HEK293 (cell line): Measurements from ENCODE around the gene GRAMD4.

Experiments
- CTCF ChIA-PET: fragments of 350-600 bp; formaldehyde crosslinking; extraction: SDS; loops from one replicate; lab custom pipeline; 2021; ENCODE audit warnings: antibody characterized with exemption; lab: Yijun Ruan, JAX
- POLR2A ChIA-PET: fragments of 300-600 bp; formaldehyde crosslinking; extraction: SDS; loops from one replicate; lab custom pipeline; 2020; ENCODE audit warnings: antibody characterized with exemption, inconsistent platforms; lab: Yijun Ruan, JAX
- H3K27ac ChIP-seq: fragments of 200-500 bp; sonication (Bioruptor generic); 2 replicates; pipeline ENCODE4 v1.5.1; 2014; ENCODE audit warnings: low read depth, low read length, control low read depth, inconsistent platforms; ENCODE audit errors: extremely low read depth
- H3K36me3 ChIP-seq, 2 experiments: fragments of 200-500 bp in 1 of 2; sonication (Bioruptor generic) in 1 of 2; 1 replicate in 1 of 2; 2 replicates in 1 of 2; pipeline ENCODE4 v1.5.1; 2014 to 2017; ENCODE audit warnings: inconsistent platforms in 2 of 2, low read length in 2 of 2; ENCODE audit not compliant: control insufficient read depth in 2 of 2, insufficient read depth in 1 of 2
- H3K4me1 ChIP-seq: fragments of 200-500 bp; sonication (Bioruptor generic); 2 replicates; pipeline ENCODE4 v1.5.1; 2014; ENCODE audit warnings: mild to moderate bottlenecking, low read length, inconsistent platforms; ENCODE audit not compliant: control insufficient read depth, insufficient read depth
- H3K4me3 ChIP-seq: 2 replicates; pipeline ENCODE4 v1.5.1; 2011; ENCODE audit warnings: low read depth, mild to moderate bottlenecking, control low read depth, low read length, moderate library complexity
- H3K9me3 ChIP-seq: fragments of 200-500 bp; sonication (Bioruptor generic); 2 replicates; pipeline ENCODE4 v1.5.1; 2014; ENCODE audit warnings: low read depth, low read length, inconsistent platforms; ENCODE audit not compliant: control insufficient read depth, insufficient read depth
- EGR2 ChIP-seq: fragments of 450-650 bp; formaldehyde crosslinking; IDR thresholded peaks from 2 replicates; pipeline ENCODE4 v1.5.1; 2016; ENCODE audit warnings: low read depth, missing biosample characterization, missing genetic modification characterization
- GLI2 ChIP-seq: fragments of 450-650 bp; formaldehyde crosslinking; IDR thresholded peaks from 2 replicates; pipeline ENCODE4; 2017; ENCODE audit warnings: missing biosample characterization, missing genetic modification characterization, low read depth, borderline replicate concordance
- KLF7 ChIP-seq: fragments of 450-650 bp; formaldehyde crosslinking; IDR thresholded peaks from 2 replicates; pipeline ENCODE4 v1.5.1; 2016; ENCODE audit warnings: missing biosample characterization, missing genetic modification characterization, borderline replicate concordance
- RBAK ChIP-seq: fragments of 450-650 bp; formaldehyde crosslinking; IDR thresholded peaks from 2 replicates; pipeline ENCODE4 v1.5.1; 2016; ENCODE audit warnings: missing biosample characterization, missing genetic modification characterization
- REPIN1 ChIP-seq: fragments of 450-650 bp; formaldehyde crosslinking; IDR thresholded peaks from 2 replicates; pipeline ENCODE4 v1.5.1; 2017; ENCODE audit warnings: missing biosample characterization, missing genetic modification characterization, low read depth
- SP3 ChIP-seq: fragments of 450-650 bp; formaldehyde crosslinking; IDR thresholded peaks from 2 replicates; pipeline ENCODE4 v1.5.1; 2016; ENCODE audit warnings: missing biosample characterization, missing genetic modification characterization
- TRIM28 ChIP-seq: IDR thresholded peaks from 2 replicates; pipeline ENCODE4 v1.6.1; 2011; ENCODE audit warnings: low read length, control low read depth, borderline replicate concordance
- ZBTB21 ChIP-seq: fragments of 450-650 bp; formaldehyde crosslinking; IDR thresholded peaks from 2 replicates; pipeline ENCODE4 v1.5.1; 2017; ENCODE audit warnings: missing biosample characterization, missing genetic modification characterization
- ZBTB8A ChIP-seq: fragments of 450-650 bp; formaldehyde crosslinking; IDR thresholded peaks from 2 replicates; pipeline ENCODE4 v1.5.1; 2016; ENCODE audit warnings: missing biosample characterization, missing genetic modification characterization
- ZFHX2 ChIP-seq: fragments of 450-650 bp; formaldehyde crosslinking; conservative IDR thresholded peaks from 2 replicates; pipeline ENCODE4 v1.5.1; 2016; ENCODE audit warnings: missing biosample characterization, missing genetic modification characterization
- ZIC2 ChIP-seq: fragments of 450-650 bp; formaldehyde crosslinking; IDR thresholded peaks from 2 replicates; pipeline ENCODE4 v1.5.1; 2016; ENCODE audit warnings: missing biosample characterization, missing genetic modification characterization
- ZNF184 ChIP-seq: fragments of 450-650 bp; IDR thresholded peaks from 2 replicates; pipeline ENCODE4 v1.5.1; 2018; ENCODE audit warnings: missing biosample characterization, mild to moderate bottlenecking, missing genetic modification characterization
- ZNF2 ChIP-seq: fragments of 450-650 bp; formaldehyde crosslinking; IDR thresholded peaks from 2 replicates; pipeline ENCODE4 v1.5.1; 2016; ENCODE audit warnings: missing biosample characterization, missing genetic modification characterization
- ZNF350 ChIP-seq: fragments of 450-650 bp; formaldehyde crosslinking; IDR thresholded peaks from 2 replicates; pipeline ENCODE4 v1.5.0; 2017; ENCODE audit warnings: missing biosample characterization, mild to moderate bottlenecking, missing genetic modification characterization
- ZNF768 ChIP-seq: fragments of 450-650 bp; formaldehyde crosslinking; IDR thresholded peaks from 2 replicates; pipeline ENCODE4 v1.5.1; 2018; ENCODE audit warnings: missing biosample characterization, mild to moderate bottlenecking, missing genetic modification characterization
- ZNF792 ChIP-seq: fragments of 450-650 bp; formaldehyde crosslinking; IDR thresholded peaks from 2 replicates; pipeline ENCODE4 v1.5.1; 2016; ENCODE audit warnings: missing biosample characterization, missing genetic modification characterization
- ZNF843 ChIP-seq: fragments of 450-650 bp; formaldehyde crosslinking; IDR thresholded peaks from 2 replicates; pipeline ENCODE4 v1.5.1; 2016; ENCODE audit warnings: missing biosample characterization, missing genetic modification characterization
- TF ChIP-seq, protein P1 (sequence below): fragments of 450-650 bp; formaldehyde crosslinking; IDR thresholded peaks from 2 replicates; pipeline ENCODE4 v1.5.1; 2016; ENCODE audit warnings: missing biosample characterization, missing genetic modification characterization
- TF ChIP-seq, protein P2 (sequence below): fragments of 450-650 bp; formaldehyde crosslinking; IDR thresholded peaks from 2 replicates; pipeline ENCODE4 v1.5.1; 2016; ENCODE audit warnings: missing biosample characterization, missing genetic modification characterization
- TF ChIP-seq, protein P3 (sequence below): fragments of 450-650 bp; formaldehyde crosslinking; optimal IDR thresholded peaks from 2 replicates; pipeline ENCODE3; 2016; ENCODE audit warnings: missing biosample characterization, mild to moderate bottlenecking, missing genetic modification characterization
- TF ChIP-seq, protein P4 (sequence below): fragments of 450-650 bp; formaldehyde crosslinking; IDR thresholded peaks from 2 replicates; pipeline ENCODE4 v1.5.1; 2016; ENCODE audit warnings: missing biosample characterization, missing genetic modification characterization
- TF ChIP-seq, protein P5 (sequence below): fragments of 450-650 bp; formaldehyde crosslinking; conservative IDR thresholded peaks from 2 replicates; pipeline ENCODE4 v1.5.1; 2016; ENCODE audit warnings: low read depth, missing biosample characterization, missing genetic modification characterization

GRAMD4 gene

DNA sequence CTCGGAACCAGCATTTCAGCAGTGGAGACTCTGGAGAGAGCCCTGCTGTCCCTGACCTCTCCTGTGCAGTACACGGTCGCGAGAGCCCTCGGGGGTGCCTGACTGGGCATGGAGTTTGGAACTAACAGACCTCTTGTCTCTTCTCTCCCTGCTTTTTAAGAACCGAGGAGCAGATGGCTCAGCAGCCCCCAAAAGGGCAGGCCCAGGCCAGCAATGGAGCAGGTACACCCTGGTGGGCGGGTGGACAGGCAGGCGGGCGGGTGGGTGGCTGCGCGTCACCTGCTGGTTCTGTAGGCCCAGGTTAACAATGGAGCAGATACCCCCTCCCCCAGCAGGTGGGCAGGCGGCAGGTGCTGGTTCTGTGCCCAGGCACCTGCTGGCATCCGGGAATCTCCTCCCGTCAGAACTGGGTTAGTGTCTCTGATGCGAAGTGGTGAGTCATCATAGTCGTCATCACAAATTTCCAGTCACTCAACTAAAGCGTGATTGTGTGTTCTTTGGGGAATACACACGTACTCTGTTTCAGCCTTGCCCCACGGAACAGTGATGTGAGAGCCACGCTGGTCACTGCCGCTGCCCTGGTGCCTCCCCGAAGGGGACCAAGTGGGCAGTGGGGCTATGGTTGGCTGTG lies 41.1 kb downstream of the GRAMD4 start (continued):
- TF ChIP-seq, protein P1, sequence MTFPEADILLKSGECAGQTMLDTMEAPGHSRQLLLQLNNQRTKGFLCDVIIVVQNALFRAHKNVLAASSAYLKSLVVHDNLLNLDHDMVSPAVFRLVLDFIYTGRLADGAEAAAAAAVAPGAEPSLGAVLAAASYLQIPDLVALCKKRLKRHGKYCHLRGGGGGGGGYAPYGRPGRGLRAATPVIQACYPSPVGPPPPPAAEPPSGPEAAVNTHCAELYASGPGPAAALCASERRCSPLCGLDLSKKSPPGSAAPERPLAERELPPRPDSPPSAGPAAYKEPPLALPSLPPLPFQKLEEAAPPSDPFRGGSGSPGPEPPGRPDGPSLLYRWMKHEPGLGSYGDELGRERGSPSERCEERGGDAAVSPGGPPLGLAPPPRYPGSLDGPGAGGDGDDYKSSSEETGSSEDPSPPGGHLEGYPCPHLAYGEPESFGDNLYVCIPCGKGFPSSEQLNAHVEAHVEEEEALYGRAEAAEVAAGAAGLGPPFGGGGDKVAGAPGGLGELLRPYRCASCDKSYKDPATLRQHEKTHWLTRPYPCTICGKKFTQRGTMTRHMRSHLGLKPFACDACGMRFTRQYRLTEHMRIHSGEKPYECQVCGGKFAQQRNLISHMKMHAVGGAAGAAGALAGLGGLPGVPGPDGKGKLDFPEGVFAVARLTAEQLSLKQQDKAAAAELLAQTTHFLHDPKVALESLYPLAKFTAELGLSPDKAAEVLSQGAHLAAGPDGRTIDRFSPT (tag by site-specific recombination): peak; percentile 97
- TF ChIP-seq, protein P2, sequence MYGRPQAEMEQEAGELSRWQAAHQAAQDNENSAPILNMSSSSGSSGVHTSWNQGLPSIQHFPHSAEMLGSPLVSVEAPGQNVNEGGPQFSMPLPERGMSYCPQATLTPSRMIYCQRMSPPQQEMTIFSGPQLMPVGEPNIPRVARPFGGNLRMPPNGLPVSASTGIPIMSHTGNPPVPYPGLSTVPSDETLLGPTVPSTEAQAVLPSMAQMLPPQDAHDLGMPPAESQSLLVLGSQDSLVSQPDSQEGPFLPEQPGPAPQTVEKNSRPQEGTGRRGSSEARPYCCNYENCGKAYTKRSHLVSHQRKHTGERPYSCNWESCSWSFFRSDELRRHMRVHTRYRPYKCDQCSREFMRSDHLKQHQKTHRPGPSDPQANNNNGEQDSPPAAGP (tag by site-specific recombination): peak; percentile 86; the same call in 1 of the 2 replicates
- TF ChIP-seq TRIM28 (no peak), ZNF350 (tag by site-specific recombination) (no peak), EGR2 (tag by site-specific recombination) (peak; percentile 83), ZBTB21 (tag by site-specific recombination) (peak; percentile 92), ZIC2 (tag by site-specific recombination) (peak; percentile 55), ZBTB8A (tag by site-specific recombination) (no peak), GLI2 (tag by site-specific recombination) (no peak), RBAK (tag by site-specific recombination) (no peak)
- TF ChIP-seq, protein P3, sequence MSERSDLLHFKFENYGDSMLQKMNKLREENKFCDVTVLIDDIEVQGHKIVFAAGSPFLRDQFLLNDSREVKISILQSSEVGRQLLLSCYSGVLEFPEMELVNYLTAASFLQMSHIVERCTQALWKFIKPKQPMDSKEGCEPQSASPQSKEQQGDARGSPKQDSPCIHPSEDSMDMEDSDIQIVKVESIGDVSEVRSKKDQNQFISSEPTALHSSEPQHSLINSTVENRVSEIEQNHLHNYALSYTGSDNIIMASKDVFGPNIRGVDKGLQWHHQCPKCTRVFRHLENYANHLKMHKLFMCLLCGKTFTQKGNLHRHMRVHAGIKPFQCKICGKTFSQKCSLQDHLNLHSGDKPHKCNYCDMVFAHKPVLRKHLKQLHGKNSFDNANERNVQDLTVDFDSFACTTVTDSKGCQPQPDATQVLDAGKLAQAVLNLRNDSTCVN: peak; percentile 8

DNA sequence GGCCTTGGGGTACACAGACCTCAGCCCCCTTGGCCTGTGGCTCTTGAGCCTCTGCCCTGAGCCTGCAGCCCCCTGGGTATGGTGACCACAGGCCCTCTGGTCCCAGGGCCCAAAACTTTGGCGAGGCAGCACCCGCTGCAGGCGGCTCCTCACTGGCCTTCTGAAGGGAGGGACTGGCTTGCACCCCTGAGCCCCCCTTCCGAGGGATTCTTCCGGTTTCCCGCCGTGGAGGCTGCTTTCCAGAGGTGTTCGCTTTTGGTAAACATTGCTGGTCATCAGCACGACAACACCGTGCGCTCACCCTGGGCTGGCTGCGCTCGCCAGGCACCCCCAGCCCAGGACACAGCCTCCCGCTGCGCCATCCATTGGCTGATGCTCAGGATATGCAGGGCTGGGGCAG lies 42.0 kb downstream of the GRAMD4 start:
- no peaks in the 10 kb centered on the region for H3K9me3 ChIP-seq
- peaks cover 2% of the 10 kb centered on the region; the same call in 1 of the 2 replicates for H3K4me1 ChIP-seq
- CTCF ChIA-PET: no interaction called here
- H3K27ac ChIP-seq: no peak overlapping the region
- peaks cover 0 to 32% of the 10 kb centered on the region in 2 experiments; a peak in 1 of 3 replicates for H3K36me3 ChIP-seq
- no peak overlapping the region for H3K4me3 ChIP-seq
- POLR2A ChIA-PET: no interaction called here
- no peak for TF ChIP-seq ZFHX2 (tag by site-specific recombination)
- no peak for TF ChIP-seq ZNF768 (tag by site-specific recombination)
- no peak for TF ChIP-seq SP3 (tag by site-specific recombination)
- no peak for TF ChIP-seq ZNF792 (tag by site-specific recombination)
- TF ChIP-seq, protein P4, sequence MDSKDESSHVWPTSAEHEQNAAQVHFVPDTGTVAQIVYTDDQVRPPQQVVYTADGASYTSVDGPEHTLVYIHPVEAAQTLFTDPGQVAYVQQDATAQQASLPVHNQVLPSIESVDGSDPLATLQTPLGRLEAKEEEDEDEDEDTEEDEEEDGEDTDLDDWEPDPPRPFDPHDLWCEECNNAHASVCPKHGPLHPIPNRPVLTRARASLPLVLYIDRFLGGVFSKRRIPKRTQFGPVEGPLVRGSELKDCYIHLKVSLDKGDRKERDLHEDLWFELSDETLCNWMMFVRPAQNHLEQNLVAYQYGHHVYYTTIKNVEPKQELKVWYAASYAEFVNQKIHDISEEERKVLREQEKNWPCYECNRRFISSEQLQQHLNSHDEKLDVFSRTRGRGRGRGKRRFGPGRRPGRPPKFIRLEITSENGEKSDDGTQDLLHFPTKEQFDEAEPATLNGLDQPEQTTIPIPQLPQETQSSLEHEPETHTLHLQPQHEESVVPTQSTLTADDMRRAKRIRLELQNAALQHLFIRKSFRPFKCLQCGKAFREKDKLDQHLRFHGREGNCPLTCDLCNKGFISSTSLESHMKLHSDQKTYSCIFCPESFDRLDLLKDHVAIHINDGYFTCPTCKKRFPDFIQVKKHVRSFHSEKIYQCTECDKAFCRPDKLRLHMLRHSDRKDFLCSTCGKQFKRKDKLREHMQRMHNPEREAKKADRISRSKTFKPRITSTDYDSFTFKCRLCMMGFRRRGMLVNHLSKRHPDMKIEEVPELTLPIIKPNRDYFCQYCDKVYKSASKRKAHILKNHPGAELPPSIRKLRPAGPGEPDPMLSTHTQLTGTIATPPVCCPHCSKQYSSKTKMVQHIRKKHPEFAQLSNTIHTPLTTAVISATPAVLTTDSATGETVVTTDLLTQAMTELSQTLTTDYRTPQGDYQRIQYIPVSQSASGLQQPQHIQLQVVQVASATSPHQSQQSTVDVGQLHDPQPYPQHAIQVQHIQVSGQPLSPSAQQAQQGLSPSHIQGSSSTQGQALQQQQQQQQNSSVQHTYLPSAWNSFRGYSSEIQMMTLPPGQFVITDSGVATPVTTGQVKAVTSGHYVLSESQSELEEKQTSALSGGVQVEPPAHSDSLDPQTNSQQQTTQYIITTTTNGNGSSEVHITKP (tag by site-specific recombination): no peak
- TF ChIP-seq ZNF184 (tag by site-specific recombination): no peak
- TF ChIP-seq REPIN1: no peak
- no peak for TF ChIP-seq KLF7
- TF ChIP-seq, protein P5, sequence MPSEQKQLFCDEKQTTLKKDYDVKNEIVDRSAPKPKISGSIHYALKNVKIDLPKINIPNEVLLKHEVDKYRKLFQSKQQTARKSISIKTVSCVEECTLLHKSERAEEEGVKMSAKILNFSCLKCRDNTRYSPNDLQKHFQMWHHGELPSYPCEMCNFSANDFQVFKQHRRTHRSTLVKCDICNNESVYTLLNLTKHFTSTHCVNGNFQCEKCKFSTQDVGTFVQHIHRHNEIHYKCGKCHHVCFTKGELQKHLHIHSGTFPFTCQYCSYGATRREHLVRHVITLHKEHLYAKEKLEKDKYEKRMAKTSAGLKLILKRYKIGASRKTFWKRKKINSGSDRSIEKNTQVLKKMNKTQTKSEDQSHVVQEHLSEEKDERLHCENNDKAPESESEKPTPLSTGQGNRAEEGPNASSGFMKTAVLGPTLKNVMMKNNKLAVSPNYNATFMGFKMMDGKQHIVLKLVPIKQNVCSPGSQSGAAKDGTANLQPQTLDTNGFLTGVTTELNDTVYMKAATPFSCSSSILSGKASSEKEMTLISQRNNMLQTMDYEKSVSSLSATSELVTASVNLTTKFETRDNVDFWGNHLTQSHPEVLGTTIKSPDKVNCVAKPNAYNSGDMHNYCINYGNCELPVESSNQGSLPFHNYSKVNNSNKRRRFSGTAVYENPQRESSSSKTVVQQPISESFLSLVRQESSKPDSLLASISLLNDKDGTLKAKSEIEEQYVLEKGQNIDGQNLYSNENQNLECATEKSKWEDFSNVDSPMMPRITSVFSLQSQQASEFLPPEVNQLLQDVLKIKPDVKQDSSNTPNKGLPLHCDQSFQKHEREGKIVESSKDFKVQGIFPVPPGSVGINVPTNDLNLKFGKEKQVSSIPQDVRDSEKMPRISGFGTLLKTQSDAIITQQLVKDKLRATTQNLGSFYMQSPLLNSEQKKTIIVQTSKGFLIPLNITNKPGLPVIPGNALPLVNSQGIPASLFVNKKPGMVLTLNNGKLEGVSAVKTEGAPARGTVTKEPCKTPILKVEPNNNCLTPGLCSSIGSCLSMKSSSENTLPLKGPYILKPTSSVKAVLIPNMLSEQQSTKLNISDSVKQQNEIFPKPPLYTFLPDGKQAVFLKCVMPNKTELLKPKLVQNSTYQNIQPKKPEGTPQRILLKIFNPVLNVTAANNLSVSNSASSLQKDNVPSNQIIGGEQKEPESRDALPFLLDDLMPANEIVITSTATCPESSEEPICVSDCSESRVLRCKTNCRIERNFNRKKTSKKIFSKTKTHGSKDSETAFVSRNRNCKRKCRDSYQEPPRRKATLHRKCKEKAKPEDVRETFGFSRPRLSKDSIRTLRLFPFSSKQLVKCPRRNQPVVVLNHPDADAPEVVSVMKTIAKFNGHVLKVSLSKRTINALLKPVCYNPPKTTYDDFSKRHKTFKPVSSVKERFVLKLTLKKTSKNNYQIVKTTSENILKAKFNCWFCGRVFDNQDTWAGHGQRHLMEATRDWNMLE: no peak
- no peak for TF ChIP-seq ZNF843 (tag by site-specific recombination)
- TF ChIP-seq ZNF2 (tag by site-specific recombination): no peak
